Measurements from ENCODE around the gene SH2D2A. TPM values are rescaled to one million over a fixed set of nuclear protein-coding genes. Genes with fewer than 3 reads are reported as not detected.
A peak's percentile ranks its signal among the peaks of the same experiment; 100 is the strongest.

SH2D2A gene
- total RNA-seq, 2 experiments from 2014 or later: 134 to 138 TPM

GRCh38 chr1:156796340-156797097 lies 20.1 kb downstream of the SH2D2A start:
- Mint-ChIP-seq H3K9me3 (no peaks in the 10 kb centered on the region), H3K4me3 (no peak overlapping the region), H3K4me1 (ENCODE audit: low read depth) (no peaks in the 10 kb centered on the region), H3K36me3 (ENCODE audit: low read depth) (peaks cover 43% of the 10 kb centered on the region), H3K27ac (no peak overlapping the region), H3K27me3 (ENCODE audit: low read depth) (no peaks in the 10 kb centered on the region)
- intact Hi-C loops (cut with micrococcal nuclease): loop anchor here (1.0 kb wide), 3 partner anchors 40 to 94 kb away; partner anchors contain the start of gene NTRK1
- CTCF ChIA-PET: interaction anchor here (0.6 to 9.4 kb wide), 20 partner anchors 9 to 271 kb away, joined by 3 to 177 read pairs (median 4); partner anchors contain the start of genes INSRR, NTRK1, PEAR1 and SH2D2A
- no peak for DNase-seq

DNA sequence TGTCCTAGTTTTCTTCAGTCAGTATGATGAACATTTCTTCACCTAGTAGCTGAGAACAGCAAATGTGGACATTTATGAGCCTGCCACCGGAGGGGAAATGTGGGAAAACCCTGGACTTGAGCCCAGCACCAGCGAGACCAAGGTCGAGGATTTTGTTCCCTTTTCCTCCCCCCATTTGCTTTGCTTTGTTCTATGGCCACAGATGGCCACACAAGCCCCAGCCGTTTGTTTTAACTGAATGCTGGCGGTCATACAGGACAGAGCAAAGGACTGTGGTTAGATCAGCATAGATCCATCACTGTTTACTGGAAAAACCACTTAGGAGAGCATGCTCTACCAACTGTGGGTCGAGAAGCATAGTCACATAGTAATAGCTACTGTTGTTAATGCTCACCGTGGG lies 20.9 kb downstream of the SH2D2A start:
- CTCF ChIA-PET: interaction anchor here (0.7 to 9.4 kb wide), 11 partner anchors 8 to 271 kb away, joined by 3 to 177 read pairs (median 4); partner anchors contain the start of genes INSRR, NTRK1, PEAR1 and SH2D2A
- Mint-ChIP-seq H3K36me3 (ENCODE audit: low read depth) (peaks cover 39% of the 10 kb centered on the region), H3K9me3 (no peaks in the 10 kb centered on the region), H3K4me3 (no peak overlapping the region), H3K27me3 (ENCODE audit: low read depth) (no peaks in the 10 kb centered on the region), H3K27ac (no peak overlapping the region), H3K4me1 (ENCODE audit: low read depth) (no peaks in the 10 kb centered on the region)
- intact Hi-C loops (cut with micrococcal nuclease): no loop called here
- DNase-seq: no peak

GRCh38 chr1:156795374-156795733 lies 21.3 kb downstream of the SH2D2A start:
- CTCF ChIA-PET: interaction anchor here (1.0 to 9.4 kb wide), 10 partner anchors 20 to 117 kb away, joined by 3 to 177 read pairs (median 11); partner anchors contain the start of genes INSRR, NTRK1, PEAR1 and SH2D2A
- intact Hi-C loops (cut with micrococcal nuclease): no loop called here
- H3K27ac Mint-ChIP-seq: no peak overlapping the region
- H3K9me3 Mint-ChIP-seq: no peaks in the 10 kb centered on the region
- no peak for DNase-seq
- H3K4me1 Mint-ChIP-seq (ENCODE audit: low read depth): no peaks in the 10 kb centered on the region
- H3K4me3 Mint-ChIP-seq: no peak overlapping the region
- peaks cover 39% of the 10 kb centered on the region for H3K36me3 Mint-ChIP-seq (ENCODE audit: low read depth)
- no peaks in the 10 kb centered on the region for H3K27me3 Mint-ChIP-seq (ENCODE audit: low read depth)

GRCh38 chr1:156794506-156795373 lies 21.9 kb downstream of the SH2D2A start:
- H3K9me3 Mint-ChIP-seq: no peaks in the 10 kb centered on the region

GRCh38 chr1:156789621-156790318 lies 26.9 kb downstream of the SH2D2A start:
- Mint-ChIP-seq H3K4me3 (no peak overlapping the region), H3K9me3 (no peaks in the 10 kb centered on the region), H3K36me3 (ENCODE audit: low read depth) (peaks cover 42% of the 10 kb centered on the region), H3K27ac (no peak overlapping the region), H3K27me3 (ENCODE audit: low read depth) (no peaks in the 10 kb centered on the region), H3K4me1 (ENCODE audit: low read depth) (no peaks in the 10 kb centered on the region)
- intact Hi-C loops (cut with micrococcal nuclease): no loop called here
- CTCF ChIA-PET: interaction anchor here (0.9 to 3.6 kb wide), 4 partner anchors 24 to 102 kb away, joined by 3 to 13 read pairs (median 6); partner anchors contain the start of gene NTRK1
- DNase-seq: no peak

More at GRCh38 chr1:156794506-156795373, 21.9 kb downstream of the SH2D2A start:
- CTCF ChIA-PET: interaction anchor here (0.8 to 9.4 kb wide), 9 partner anchors 19 to 117 kb away, joined by 3 to 177 read pairs (median 4); partner anchors contain the start of genes INSRR, NTRK1, PEAR1 and SH2D2A
- Mint-ChIP-seq H3K36me3 (ENCODE audit: low read depth) (peaks cover 41% of the 10 kb centered on the region), H3K27me3 (ENCODE audit: low read depth) (no peaks in the 10 kb centered on the region), H3K4me3 (no peak overlapping the region), H3K4me1 (ENCODE audit: low read depth) (no peaks in the 10 kb centered on the region), H3K27ac (no peak overlapping the region)
- DNase-seq: no peak
- intact Hi-C loops (cut with micrococcal nuclease): no loop called here

GRCh38 chr1:156788136-156788535 lies 28.5 kb downstream of the SH2D2A start:
- Mint-ChIP-seq H3K4me1 (ENCODE audit: low read depth) (no peaks in the 10 kb centered on the region), H3K27ac (no peak overlapping the region), H3K27me3 (ENCODE audit: low read depth) (no peaks in the 10 kb centered on the region), H3K9me3 (no peaks in the 10 kb centered on the region), H3K36me3 (ENCODE audit: low read depth) (peaks cover 36% of the 10 kb centered on the region), H3K4me3 (no peak overlapping the region)
- CTCF ChIA-PET: interaction anchor here (0.6 to 1.2 kb wide), 3 partner anchors 8 to 62 kb away, joined by 3 to 4 read pairs (median 3); no protein-coding TSS in a partner anchor
- intact Hi-C loops (cut with micrococcal nuclease): no loop called here
- DNase-seq: no peak

DNA sequence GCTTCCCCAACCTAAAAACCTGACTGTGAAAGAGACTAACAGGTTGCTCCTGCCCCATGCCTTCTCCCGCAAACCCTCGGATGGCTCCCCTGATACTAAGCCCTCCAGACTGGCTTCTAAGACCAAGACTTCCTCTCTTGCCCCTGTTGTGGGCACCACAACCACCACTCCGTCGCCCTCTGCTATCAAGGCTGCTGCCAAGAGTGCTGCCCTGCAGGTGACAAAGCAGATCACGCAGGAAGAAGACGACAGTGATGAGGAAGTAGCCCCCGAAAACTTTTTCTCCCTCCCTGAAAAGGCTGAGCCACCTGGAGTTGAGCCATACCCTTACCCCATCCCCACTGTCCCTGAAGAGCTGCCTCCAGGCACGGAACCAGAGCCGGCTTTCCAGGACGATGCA lies 30.0 kb downstream of the SH2D2A start:
- CTCF ChIA-PET: interaction anchor here (0.7 to 1.4 kb wide), 3 partner anchors 17 to 97 kb away, joined by 3 to 5 read pairs (median 4); no protein-coding TSS in a partner anchor
- no peaks in the 10 kb centered on the region for H3K27me3 Mint-ChIP-seq (ENCODE audit: low read depth)
- H3K27ac Mint-ChIP-seq: peak overlapping the region; percentile 10
- H3K4me3 Mint-ChIP-seq: no peak overlapping the region
- DNase-seq: no peak
- intact Hi-C loops (cut with micrococcal nuclease): no loop called here
- no peaks in the 10 kb centered on the region for H3K9me3 Mint-ChIP-seq
- H3K4me1 Mint-ChIP-seq (ENCODE audit: low read depth): peaks cover 3% of the 10 kb centered on the region
- H3K36me3 Mint-ChIP-seq (ENCODE audit: low read depth): peaks cover 41% of the 10 kb centered on the region

- Mint-ChIP-seq H3K4me1 (ENCODE audit: low read depth) (peaks cover 10% of the 10 kb centered on the region), H3K27ac (no peak overlapping the region), H3K27me3 (ENCODE audit: low read depth) (no peaks in the 10 kb centered on the region), H3K4me3 (no peak overlapping the region), H3K9me3 (no peaks in the 10 kb centered on the region), H3K36me3 (ENCODE audit: low read depth) (peaks cover 40% of the 10 kb centered on the region)
- no peak for DNase-seq
- intact Hi-C loops (cut with micrococcal nuclease): no loop called here
- CTCF ChIA-PET: interaction anchor here (0.6 to 2.2 kb wide), 7 partner anchors 16 to 108 kb away, joined by 3 to 13 read pairs (median 3); partner anchors contain the start of gene NES
Measured at GRCh38 chr1:156785458-156785857, 31.2 kb downstream of the SH2D2A start.

- no peak overlapping the region for H3K27ac Mint-ChIP-seq
Measured at GRCh38 chr1:156781585-156782186, 35.0 kb downstream of the SH2D2A start.

DNA sequence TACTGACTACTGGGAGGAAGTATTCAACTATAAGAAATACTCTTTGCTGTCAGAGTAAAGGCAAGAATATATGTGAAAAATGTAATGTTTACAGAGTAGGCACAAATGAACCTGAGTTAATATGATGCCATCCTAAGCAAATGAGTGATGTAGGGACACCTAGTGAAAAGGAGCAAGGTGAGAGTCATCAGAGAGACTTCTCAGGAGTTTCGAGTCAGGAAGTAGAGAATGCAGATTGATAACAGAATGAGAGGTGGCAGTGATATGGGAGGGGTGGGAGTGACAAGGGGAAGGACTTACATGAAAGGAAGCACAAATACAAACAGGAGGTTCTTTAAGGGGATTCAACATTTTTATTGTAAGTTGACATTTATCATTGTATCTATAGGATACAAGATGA lies 39.1 kb downstream of the SH2D2A start:
- Mint-ChIP-seq H3K36me3 (ENCODE audit: low read depth) (peaks cover 19% of the 10 kb centered on the region), H3K27ac (no peak overlapping the region), H3K4me1 (ENCODE audit: low read depth) (peaks cover 51% of the 10 kb centered on the region), H3K27me3 (ENCODE audit: low read depth) (no peaks in the 10 kb centered on the region), H3K9me3 (no peaks in the 10 kb centered on the region), H3K4me3 (no peak overlapping the region)
- CTCF ChIA-PET: interaction anchor here (2.6 kb wide), 1 partner anchor 51 kb away, joined by 16 read pairs; no protein-coding TSS in a partner anchor
- intact Hi-C loops (cut with micrococcal nuclease): no loop called here
- DNase-seq: no peak

More at GRCh38 chr1:156781585-156782186, 35.0 kb downstream of the SH2D2A start:
- DNase-seq: no peak
- intact Hi-C loops (cut with micrococcal nuclease): no loop called here
- CTCF ChIA-PET: interaction anchor here (1.0 to 1.8 kb wide), 6 partner anchors 26 to 109 kb away, joined by 3 to 6 read pairs (median 5); partner anchors contain the start of gene NTRK1
- Mint-ChIP-seq H3K4me3 (no peak overlapping the region), H3K27me3 (ENCODE audit: low read depth) (no peaks in the 10 kb centered on the region), H3K4me1 (ENCODE audit: low read depth) (peaks cover 23% of the 10 kb centered on the region), H3K9me3 (no peaks in the 10 kb centered on the region), H3K36me3 (ENCODE audit: low read depth) (peaks cover 22% of the 10 kb centered on the region)

DNA sequence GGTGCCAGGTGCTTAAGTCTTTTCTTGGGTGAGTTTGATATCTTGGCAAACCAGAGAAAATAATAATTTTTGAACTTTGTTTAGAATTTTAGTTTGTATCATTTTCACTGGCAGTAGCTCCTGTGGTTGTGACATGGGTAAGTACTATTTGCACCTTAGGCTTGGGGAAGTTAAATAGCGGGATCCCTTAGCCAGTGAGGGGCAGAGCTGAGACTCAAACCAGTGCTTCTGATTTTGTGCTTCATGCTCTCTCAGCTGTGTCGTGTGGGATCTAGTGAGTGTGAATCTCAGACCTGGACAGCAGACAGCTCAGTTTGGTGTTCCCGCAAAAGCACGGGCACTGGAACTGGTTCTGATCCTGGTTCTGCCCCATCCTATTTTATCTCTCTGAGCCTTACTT lies 39.7 kb downstream of the SH2D2A start:
- Mint-ChIP-seq H3K27me3 (ENCODE audit: low read depth) (no peaks in the 10 kb centered on the region), H3K36me3 (ENCODE audit: low read depth) (peaks cover 13% of the 10 kb centered on the region), H3K4me1 (ENCODE audit: low read depth) (peaks cover 58% of the 10 kb centered on the region), H3K9me3 (no peaks in the 10 kb centered on the region), H3K4me3 (no peak overlapping the region), H3K27ac (no peak overlapping the region)
- intact Hi-C loops (cut with micrococcal nuclease): no loop called here
- no peak for DNase-seq
- CTCF ChIA-PET: interaction anchor here (2.6 kb wide), 1 partner anchor 51 kb away, joined by 16 read pairs; no protein-coding TSS in a partner anchor

All from activated naive CD4-positive, alpha-beta T cell treated with anti-CD3 and anti-CD28 coated beads for 36 hours (primary cell).